ENCODE measurements around the gene GABRB1. TPM values are rescaled to one million over a fixed set of nuclear protein-coding genes. Genes with fewer than 3 reads are reported as not detected.

Gene GABRB1
- total and polyA plus RNA-seq, 2 donors (not counting 1 experiment from before 2014, with no cell fraction given) = not detected

GRCh38 chr4:47084795-47085194 lies 53.4 kb downstream of the GABRB1 start:
- ATAC-seq (ENCODE audit: low read depth) = no peak
- H3K4me1 ChIP-seq (ENCODE audit: control insufficient read depth in 2 of 2, insufficient read depth in 2 of 2, low read length in 2 of 2) = no peaks in the 10 kb centered on the region
- no peak overlapping the region for H3K4me2 ChIP-seq (replicated peaks; ENCODE audit: low read depth, low read length, poor library complexity, severe bottlenecking)
- no peak overlapping the region for H2AFZ ChIP-seq (ENCODE audit: insufficient read depth, low read depth, low read length, poor library complexity, severe bottlenecking)
- no peak overlapping the region for H3K4me3 ChIP-seq (ENCODE audit: control extremely low read depth in 1 of 5, extremely low read depth in 1 of 5, insufficient read depth in 1 of 5, low read depth in 2 of 5, low read length in 4 of 5)
- no peaks in the 10 kb centered on the region for H3K36me3 ChIP-seq (replicated peaks in 1 of 2; ENCODE audit: control extremely low read depth in 1 of 2, control insufficient read depth in 1 of 2, extremely low read depth in 1 of 2, insufficient read depth in 2 of 2, low read length in 1 of 2)
- no peak for DNase-seq
- Mint-ChIP-seq H3K27me3 (no peaks in the 10 kb centered on the region), H3K27ac (no peak overlapping the region), H3K4me3 (no peak overlapping the region), H3K9me3 (ENCODE audit: insufficient read depth) (no peaks in the 10 kb centered on the region), H3K4me1 (no peaks in the 10 kb centered on the region)
- H4K20me1 ChIP-seq (ENCODE audit: control insufficient read depth, insufficient read depth, low read length, poor library complexity, severe bottlenecking) = no peaks in the 10 kb centered on the region
- ChIA-PET CTCF (no interaction called here), POLR2A (no interaction called here)
- H3K79me2 ChIP-seq (ENCODE audit: control insufficient read depth, insufficient read depth, low read length) = no peaks in the 10 kb centered on the region
- TF ChIP-seq CTCF (IDR thresholded peaks at IDR 0.05) (no peak), EZH2 (IDR thresholded peaks at IDR 0.05; ENCODE audit: borderline replicate concordance, insufficient read depth, low read depth, low read length, poor library complexity, severe bottlenecking) (no peak)
- no peaks in the 10 kb centered on the region for H3K27me3 ChIP-seq (replicated peaks in 1 of 4; ENCODE audit: control extremely low read depth in 1 of 4, control insufficient read depth in 3 of 4, insufficient read depth in 4 of 4, low read length in 3 of 4)
- H3K9ac ChIP-seq (ENCODE audit: low read length) = no peak overlapping the region
- H3K9me3 ChIP-seq (ENCODE audit: control extremely low read depth in 1 of 3, control insufficient read depth in 2 of 3, insufficient read depth in 1 of 3, low read length in 2 of 3) = no peaks in the 10 kb centered on the region
- intact Hi-C loops (cut with micrococcal nuclease) = no loop called here
- no peak overlapping the region for H3K27ac ChIP-seq (ENCODE audit: low read length in 2 of 2)

- Histone ChIP-seq H4K20me1 (ENCODE audit: control insufficient read depth, insufficient read depth, low read length, poor library complexity, severe bottlenecking) (no peaks in the 10 kb centered on the region), H3K4me1 (ENCODE audit: control insufficient read depth in 2 of 2, insufficient read depth in 2 of 2, low read length in 2 of 2) (no peaks in the 10 kb centered on the region), H3K9ac (ENCODE audit: low read length) (no peak overlapping the region), H3K79me2 (ENCODE audit: control insufficient read depth, insufficient read depth, low read length) (no peaks in the 10 kb centered on the region), H3K4me2 (replicated peaks; ENCODE audit: low read depth, low read length, poor library complexity, severe bottlenecking) (no peak overlapping the region), H3K4me3 (ENCODE audit: control extremely low read depth in 1 of 5, extremely low read depth in 1 of 5, insufficient read depth in 1 of 5, low read depth in 2 of 5, low read length in 4 of 5) (no peak overlapping the region), H3K36me3 (replicated peaks in 1 of 2; ENCODE audit: control extremely low read depth in 1 of 2, control insufficient read depth in 1 of 2, extremely low read depth in 1 of 2, insufficient read depth in 2 of 2, low read length in 1 of 2) (no peaks in the 10 kb centered on the region), H3K27me3 (replicated peaks in 1 of 4; ENCODE audit: control extremely low read depth in 1 of 4, control insufficient read depth in 3 of 4, insufficient read depth in 4 of 4, low read length in 3 of 4) (no peaks in the 10 kb centered on the region), H2AFZ (ENCODE audit: insufficient read depth, low read depth, low read length, poor library complexity, severe bottlenecking) (no peak overlapping the region), H3K27ac (ENCODE audit: low read length in 2 of 2) (no peak overlapping the region), H3K9me3 (ENCODE audit: control extremely low read depth in 1 of 3, control insufficient read depth in 2 of 3, insufficient read depth in 1 of 3, low read length in 2 of 3) (no peaks in the 10 kb centered on the region)
- Mint-ChIP-seq H3K4me3 (no peak overlapping the region), H3K4me1 (no peaks in the 10 kb centered on the region), H3K9me3 (ENCODE audit: insufficient read depth) (no peaks in the 10 kb centered on the region), H3K27me3 (no peaks in the 10 kb centered on the region), H3K27ac (no peak overlapping the region)
- ChIA-PET CTCF (interaction anchor here (1.1 to 1.3 kb wide), 2 partner anchors 32 to 295 kb away, joined by 4 to 6 read pairs; no protein-coding TSS in a partner anchor), POLR2A (no interaction called here)
- DNase-seq (no peak), ATAC-seq (ENCODE audit: low read depth) (no peak)
- no peak for TF ChIP-seq EZH2 (IDR thresholded peaks at IDR 0.05; ENCODE audit: borderline replicate concordance, insufficient read depth, low read depth, low read length, poor library complexity, severe bottlenecking)
- TF ChIP-seq CTCF (IDR thresholded peaks at IDR 0.05) = no peak
- intact Hi-C loops (cut with micrococcal nuclease) = no loop called here
- WGBS (ENCODE audit: insufficient coverage) = 100% methylated on average over 1 of the region's 2 CpGs
These were observed 56.9 kb downstream of the GABRB1 start for GRCh38 chr4:47088298-47088697.

Measured in B cell (primary cell).